HG02571 (cell line): ENCODE measurements around the gene NBPF10.
"Not testable (repeated sequence)": the region's sequence is repeated elsewhere in the genome, so short reads cannot be mapped to it uniquely, and the experiment has no call there.

Experiments
- ATAC-seq: cut with Tn5 transposase; IDR thresholded peaks from one replicate; pipeline ENCODE4 v1.9.1; 2021; ENCODE audit warnings: mild to moderate bottlenecking, moderate library complexity; ENCODE audit not compliant: unreplicated experiment

The NBPF10 gene

DNA sequence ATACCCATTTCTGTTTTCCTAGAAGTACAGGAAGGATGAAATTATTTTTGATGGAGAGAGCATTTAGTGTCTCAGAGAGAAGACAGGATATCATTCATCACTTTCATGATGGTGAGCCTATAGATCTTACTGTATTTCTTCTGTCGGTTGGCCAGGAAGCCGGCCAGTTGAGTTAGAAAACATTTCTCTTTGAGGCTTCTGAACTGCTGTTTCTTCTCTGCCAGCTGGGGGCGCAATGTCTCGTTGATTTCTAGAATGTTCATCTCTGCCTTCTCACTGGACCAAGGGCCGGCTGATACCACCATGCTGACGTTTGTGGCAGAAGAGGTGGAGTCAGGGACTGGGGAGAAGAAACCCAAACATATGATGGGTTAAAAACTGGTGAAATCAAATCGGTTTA is at the start of gene NBPF10:
Gene NBPF10 (minus strand): TSS at position 340 of the 400 bp plus-strand sequence. CDS start 35 bp downstream, at position 305.
- not testable (repeated sequence) for ATAC-seq

DNA sequence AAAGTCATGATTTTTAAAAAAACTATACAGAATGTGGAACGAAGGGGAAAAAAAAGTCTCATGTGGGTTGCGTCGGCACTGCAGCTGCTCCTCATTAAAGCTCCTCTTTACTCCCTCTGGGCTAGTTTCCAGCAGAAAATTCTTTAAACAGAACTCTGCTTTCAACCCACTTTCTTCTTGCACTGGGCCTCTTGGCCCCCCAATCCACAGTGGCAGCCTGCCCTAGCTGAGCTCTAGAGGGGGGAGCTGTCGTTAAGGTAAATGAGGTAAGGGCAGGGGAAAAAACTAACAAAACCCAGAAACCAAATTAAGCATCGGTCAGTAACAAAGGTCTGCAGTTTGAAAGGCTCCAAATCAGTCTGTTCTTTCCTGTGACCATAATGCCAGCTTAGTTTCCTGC is 29.9 kb upstream of the NBPF10 start:
- not testable (repeated sequence) for ATAC-seq

- ATAC-seq, result not testable (repeated sequence)
Observed at GRCh38 chr1:146167740-146168139, 23.1 kb upstream of the NBPF10 start.

DNA sequence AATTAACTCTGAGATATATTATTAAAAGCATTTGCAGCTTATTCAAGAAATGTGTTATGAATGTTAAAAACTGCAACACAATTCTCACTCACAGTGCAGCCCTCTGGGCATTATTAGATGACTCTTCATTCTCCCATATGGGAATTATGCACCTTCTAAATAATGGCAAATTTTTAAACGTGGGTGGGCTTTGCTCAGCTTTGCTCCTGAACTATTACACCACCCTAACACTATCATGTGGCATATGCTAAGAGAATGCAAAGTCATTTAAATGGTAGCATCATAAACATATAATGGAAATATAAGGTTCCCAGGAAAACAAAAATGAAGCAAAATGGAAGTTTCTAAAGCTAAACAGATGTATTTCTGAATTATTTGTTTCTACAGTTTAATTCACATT is 22.7 kb upstream of the NBPF10 start:
- ATAC-seq, result not testable (repeated sequence)
